ENCODE results near the gene BFSP1. TPM values are rescaled to one million over a fixed set of nuclear protein-coding genes. Genes with fewer than 3 reads are reported as not detected.

Gene BFSP1
- total and polyA plus RNA-seq, 2 experiments from 2014 or later: 2.7 to 4.9 TPM

DNA sequence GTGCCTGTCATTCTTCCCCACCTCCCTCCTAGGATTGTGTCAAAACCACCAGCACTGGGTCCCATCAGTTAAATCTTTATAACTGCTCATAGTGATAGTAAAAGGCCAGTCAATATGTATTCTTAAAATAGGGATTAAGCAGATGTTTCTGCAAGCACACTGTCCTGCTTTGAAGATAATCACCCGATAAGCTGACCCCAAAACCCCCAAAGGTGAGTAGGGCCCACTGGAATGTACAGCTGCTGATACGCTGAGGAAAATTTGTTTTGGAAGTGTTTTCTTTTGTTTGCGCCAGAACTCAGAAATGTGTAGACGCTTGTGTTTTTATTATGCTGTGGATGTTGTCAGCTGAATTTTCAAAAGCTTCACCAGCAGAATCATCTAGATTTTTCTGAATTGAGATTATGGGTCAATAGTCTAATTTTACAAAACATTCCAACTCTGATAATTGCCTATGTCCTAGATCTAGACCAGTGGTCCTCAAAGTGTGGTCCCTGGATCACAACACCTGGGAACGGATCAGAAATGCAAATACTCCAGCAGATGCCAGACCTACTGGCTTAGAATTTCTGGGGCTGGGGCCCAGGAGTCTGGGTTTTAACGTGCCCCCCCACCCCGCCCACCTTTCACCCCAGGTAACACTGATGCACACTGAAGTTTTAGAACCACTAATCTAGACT, 11.4 kb downstream of the BFSP1 start:
- Histone ChIP-seq H2AFZ (no peak overlapping the region), H3K79me2 (replicated peaks; ENCODE audit: insufficient read depth) (no peaks in the 10 kb centered on the region), H3K27me3 (ENCODE audit: insufficient read depth) (no peaks in the 10 kb centered on the region), H3K27ac (ENCODE audit: low read depth) (no peak overlapping the region), H3F3A (replicated peaks; ENCODE audit: low read depth) (no peaks in the 10 kb centered on the region), H3K36me3 (ENCODE audit: insufficient read depth) (no peaks in the 10 kb centered on the region), H4K20me1 (replicated peaks; ENCODE audit: insufficient read depth) (no peaks in the 10 kb centered on the region), H3K4me2 (no peak overlapping the region), H3K4me1 (ENCODE audit: insufficient read depth) (no peaks in the 10 kb centered on the region), H3K9me2 (ENCODE audit: insufficient read depth) (no peaks in the 10 kb centered on the region), H3K4me3 (no peak overlapping the region)
- H3K4me3 Mint-ChIP-seq: no peak overlapping the region
- DNase-seq (ENCODE audit: low spot score) (no peak), ATAC-seq (no peak)
- H3K27me3 Mint-ChIP-seq (ENCODE audit: insufficient read depth, low read depth, poor library complexity): no peaks in the 10 kb centered on the region
- no peak overlapping the region for H3K27ac Mint-ChIP-seq
- no peaks in the 10 kb centered on the region for H3K36me3 Mint-ChIP-seq (ENCODE audit: low read depth)
- peaks cover 4% of the 10 kb centered on the region; the same call in 2 of the 3 replicates for H3K4me1 Mint-ChIP-seq
- H3K9me3 Mint-ChIP-seq: no peaks in the 10 kb centered on the region
- TF ChIP-seq NANOG (IDR thresholded peaks at IDR 0.05; ENCODE audit: borderline replicate concordance): no peak
- TF ChIP-seq, protein P1, sequence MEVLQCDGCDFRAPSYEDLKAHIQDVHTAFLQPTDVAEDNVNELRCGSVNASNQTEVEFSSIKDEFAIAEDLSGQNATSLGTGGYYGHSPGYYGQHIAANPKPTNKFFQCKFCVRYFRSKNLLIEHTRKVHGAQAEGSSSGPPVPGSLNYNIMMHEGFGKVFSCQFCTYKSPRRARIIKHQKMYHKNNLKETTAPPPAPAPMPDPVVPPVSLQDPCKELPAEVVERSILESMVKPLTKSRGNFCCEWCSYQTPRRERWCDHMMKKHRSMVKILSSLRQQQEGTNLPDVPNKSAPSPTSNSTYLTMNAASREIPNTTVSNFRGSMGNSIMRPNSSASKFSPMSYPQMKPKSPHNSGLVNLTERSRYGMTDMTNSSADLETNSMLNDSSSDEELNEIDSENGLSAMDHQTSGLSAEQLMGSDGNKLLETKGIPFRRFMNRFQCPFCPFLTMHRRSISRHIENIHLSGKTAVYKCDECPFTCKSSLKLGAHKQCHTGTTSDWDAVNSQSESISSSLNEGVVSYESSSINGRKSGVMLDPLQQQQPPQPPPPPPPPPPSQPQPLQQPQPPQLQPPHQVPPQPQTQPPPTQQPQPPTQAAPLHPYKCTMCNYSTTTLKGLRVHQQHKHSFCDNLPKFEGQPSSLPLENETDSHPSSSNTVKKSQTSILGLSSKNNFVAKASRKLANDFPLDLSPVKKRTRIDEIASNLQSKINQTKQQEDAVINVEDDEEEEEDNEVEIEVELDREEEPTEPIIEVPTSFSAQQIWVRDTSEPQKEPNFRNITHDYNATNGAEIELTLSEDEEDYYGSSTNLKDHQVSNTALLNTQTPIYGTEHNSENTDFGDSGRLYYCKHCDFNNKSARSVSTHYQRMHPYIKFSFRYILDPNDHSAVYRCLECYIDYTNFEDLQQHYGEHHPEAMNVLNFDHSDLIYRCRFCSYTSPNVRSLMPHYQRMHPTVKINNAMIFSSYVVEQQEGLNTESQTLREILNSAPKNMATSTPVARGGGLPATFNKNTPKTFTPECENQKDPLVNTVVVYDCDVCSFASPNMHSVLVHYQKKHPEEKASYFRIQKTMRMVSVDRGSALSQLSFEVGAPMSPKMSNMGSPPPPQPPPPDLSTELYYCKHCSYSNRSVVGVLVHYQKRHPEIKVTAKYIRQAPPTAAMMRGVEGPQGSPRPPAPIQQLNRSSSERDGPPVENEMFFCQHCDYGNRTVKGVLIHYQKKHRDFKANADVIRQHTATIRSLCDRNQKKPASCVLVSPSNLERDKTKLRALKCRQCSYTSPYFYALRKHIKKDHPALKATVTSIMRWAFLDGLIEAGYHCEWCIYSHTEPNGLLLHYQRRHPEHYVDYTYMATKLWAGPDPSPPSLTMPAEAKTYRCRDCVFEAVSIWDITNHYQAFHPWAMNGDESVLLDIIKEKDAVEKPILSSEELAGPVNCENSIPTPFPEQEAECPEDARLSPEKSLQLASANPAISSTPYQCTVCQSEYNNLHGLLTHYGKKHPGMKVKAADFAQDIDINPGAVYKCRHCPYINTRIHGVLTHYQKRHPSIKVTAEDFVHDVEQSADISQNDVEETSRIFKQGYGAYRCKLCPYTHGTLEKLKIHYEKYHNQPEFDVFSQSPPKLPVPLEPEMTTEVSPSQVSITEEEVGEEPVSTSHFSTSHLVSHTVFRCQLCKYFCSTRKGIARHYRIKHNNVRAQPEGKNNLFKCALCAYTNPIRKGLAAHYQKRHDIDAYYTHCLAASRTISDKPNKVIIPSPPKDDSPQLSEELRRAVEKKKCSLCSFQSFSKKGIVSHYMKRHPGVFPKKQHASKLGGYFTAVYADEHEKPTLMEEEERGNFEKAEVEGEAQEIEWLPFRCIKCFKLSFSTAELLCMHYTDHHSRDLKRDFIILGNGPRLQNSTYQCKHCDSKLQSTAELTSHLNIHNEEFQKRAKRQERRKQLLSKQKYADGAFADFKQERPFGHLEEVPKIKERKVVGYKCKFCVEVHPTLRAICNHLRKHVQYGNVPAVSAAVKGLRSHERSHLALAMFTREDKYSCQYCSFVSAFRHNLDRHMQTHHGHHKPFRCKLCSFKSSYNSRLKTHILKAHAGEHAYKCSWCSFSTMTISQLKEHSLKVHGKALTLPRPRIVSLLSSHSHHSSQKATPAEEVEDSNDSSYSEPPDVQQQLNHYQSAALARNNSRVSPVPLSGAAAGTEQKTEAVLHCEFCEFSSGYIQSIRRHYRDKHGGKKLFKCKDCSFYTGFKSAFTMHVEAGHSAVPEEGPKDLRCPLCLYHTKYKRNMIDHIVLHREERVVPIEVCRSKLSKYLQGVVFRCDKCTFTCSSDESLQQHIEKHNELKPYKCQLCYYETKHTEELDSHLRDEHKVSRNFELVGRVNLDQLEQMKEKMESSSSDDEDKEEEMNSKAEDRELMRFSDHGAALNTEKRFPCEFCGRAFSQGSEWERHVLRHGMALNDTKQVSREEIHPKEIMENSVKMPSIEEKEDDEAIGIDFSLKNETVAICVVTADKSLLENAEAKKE (CRISPR knock-in tag; IDR thresholded peaks at IDR 0.05): no peak
- no peak for TF ChIP-seq STAT1 (IDR thresholded peaks at IDR 0.05; ENCODE audit: unreplicated experiment)
- TF ChIP-seq CTCF (conservative IDR thresholded peaks at IDR 0.05; ENCODE audit: low read depth in 2 of 2): no peak
- TF ChIP-seq, protein P2, sequence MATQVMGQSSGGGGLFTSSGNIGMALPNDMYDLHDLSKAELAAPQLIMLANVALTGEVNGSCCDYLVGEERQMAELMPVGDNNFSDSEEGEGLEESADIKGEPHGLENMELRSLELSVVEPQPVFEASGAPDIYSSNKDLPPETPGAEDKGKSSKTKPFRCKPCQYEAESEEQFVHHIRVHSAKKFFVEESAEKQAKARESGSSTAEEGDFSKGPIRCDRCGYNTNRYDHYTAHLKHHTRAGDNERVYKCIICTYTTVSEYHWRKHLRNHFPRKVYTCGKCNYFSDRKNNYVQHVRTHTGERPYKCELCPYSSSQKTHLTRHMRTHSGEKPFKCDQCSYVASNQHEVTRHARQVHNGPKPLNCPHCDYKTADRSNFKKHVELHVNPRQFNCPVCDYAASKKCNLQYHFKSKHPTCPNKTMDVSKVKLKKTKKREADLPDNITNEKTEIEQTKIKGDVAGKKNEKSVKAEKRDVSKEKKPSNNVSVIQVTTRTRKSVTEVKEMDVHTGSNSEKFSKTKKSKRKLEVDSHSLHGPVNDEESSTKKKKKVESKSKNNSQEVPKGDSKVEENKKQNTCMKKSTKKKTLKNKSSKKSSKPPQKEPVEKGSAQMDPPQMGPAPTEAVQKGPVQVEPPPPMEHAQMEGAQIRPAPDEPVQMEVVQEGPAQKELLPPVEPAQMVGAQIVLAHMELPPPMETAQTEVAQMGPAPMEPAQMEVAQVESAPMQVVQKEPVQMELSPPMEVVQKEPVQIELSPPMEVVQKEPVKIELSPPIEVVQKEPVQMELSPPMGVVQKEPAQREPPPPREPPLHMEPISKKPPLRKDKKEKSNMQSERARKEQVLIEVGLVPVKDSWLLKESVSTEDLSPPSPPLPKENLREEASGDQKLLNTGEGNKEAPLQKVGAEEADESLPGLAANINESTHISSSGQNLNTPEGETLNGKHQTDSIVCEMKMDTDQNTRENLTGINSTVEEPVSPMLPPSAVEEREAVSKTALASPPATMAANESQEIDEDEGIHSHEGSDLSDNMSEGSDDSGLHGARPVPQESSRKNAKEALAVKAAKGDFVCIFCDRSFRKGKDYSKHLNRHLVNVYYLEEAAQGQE (IDR thresholded peaks at IDR 0.05; ENCODE audit: unreplicated experiment): no peak
- no peak for TF ChIP-seq CREB1 (CRISPR knock-in tag; IDR thresholded peaks at IDR 0.05; ENCODE audit: low read depth)
- TF ChIP-seq EZH2 (IDR thresholded peaks at IDR 0.05; ENCODE audit: low read depth, unreplicated experiment): no peak
- no peak for TF ChIP-seq ZNF331 (CRISPR knock-in tag; IDR thresholded peaks at IDR 0.05; ENCODE audit: low read depth)
- TF ChIP-seq JUNB (IDR thresholded peaks at IDR 0.05; ENCODE audit: unreplicated experiment): no peak
- no peak for TF ChIP-seq POLR2AphosphoS5 (IDR thresholded peaks at IDR 0.05; ENCODE audit: low read depth)
- TF ChIP-seq ZNF114 (CRISPR knock-in tag; IDR thresholded peaks at IDR 0.05): no peak
- no peak for TF ChIP-seq EZH2phosphoT487 (IDR thresholded peaks at IDR 0.05; ENCODE audit: unreplicated experiment)
- TF ChIP-seq, protein P3, sequence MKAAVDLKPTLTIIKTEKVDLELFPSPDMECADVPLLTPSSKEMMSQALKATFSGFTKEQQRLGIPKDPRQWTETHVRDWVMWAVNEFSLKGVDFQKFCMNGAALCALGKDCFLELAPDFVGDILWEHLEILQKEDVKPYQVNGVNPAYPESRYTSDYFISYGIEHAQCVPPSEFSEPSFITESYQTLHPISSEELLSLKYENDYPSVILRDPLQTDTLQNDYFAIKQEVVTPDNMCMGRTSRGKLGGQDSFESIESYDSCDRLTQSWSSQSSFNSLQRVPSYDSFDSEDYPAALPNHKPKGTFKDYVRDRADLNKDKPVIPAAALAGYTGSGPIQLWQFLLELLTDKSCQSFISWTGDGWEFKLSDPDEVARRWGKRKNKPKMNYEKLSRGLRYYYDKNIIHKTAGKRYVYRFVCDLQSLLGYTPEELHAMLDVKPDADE (IDR thresholded peaks at IDR 0.05): no peak
